Activated CD4-positive, alpha-beta T cell treated with anti-CD3 and anti-CD28 coated beads, Interleukin-2, Interleukin-6, amounts not matched to agents 100 ng/mL and 50 ng/mL, durations not matched to agents 16 hours and 8 hours (primary cell): ENCODE measurements around the gene DLGAP5.

Experiments used
- DNase-seq: peaks from one replicate; pipeline ENCODE4 v3.0.0-alpha.2; 2020

Gene DLGAP5

GRCh38 chr14:55107766-55108554, 83.4 kb downstream of the DLGAP5 start:
- peak; percentile 81 for DNase-seq

- no peak for DNase-seq
Measured at GRCh38 chr14:55105991-55106390, 85.4 kb downstream of the DLGAP5 start.

- DNase-seq, result no peak
Measured at GRCh38 chr14:55103971-55104954, 87.1 kb downstream of the DLGAP5 start.

- peak; percentile 83 for DNase-seq
Measured at GRCh38 chr14:55103005-55103640, 88.3 kb downstream of the DLGAP5 start.

GRCh38 chr14:55102141-55102621, 89.2 kb downstream of the DLGAP5 start:
- peak; percentile 90 for DNase-seq

- no peak for DNase-seq
Measured at GRCh38 chr14:55101698-55102097, 89.7 kb downstream of the DLGAP5 start.

GRCh38 chr14:55099756-55100155, 91.6 kb downstream of the DLGAP5 start:
- no peak for DNase-seq

GRCh38 chr14:55098561-55098898, 92.9 kb downstream of the DLGAP5 start:
- DNase-seq, result no peak
